LHCN-M2 (cell line): Measurements from ENCODE around the gene THAP7. TPM values are rescaled to one million over a fixed set of nuclear protein-coding genes. Genes with fewer than 3 reads are reported as not detected.

Experiments used
- total RNA-seq: library from RNA; depleted of rRNA; stranded (reverse); fragments of >200 nt; gene quantifications from 2 replicates; pipeline ENCODE4 v1.2.3, GENCODE V29; 2014; rRNA removed

THAP7 gene
- total RNA-seq, 1 experiment from 2014 or later: 73.7 TPM

Other genes with a start within 250 kb of the THAP7 start
- gene SERPIND1, start 228.0 kb downstream of the THAP7 start, total RNA-seq: 0.13 and 0.17 TPM in 2 replicates
- 28.4 and 40.0 TPM in 2 replicates for gene PI4KA, start 143.3 kb downstream of the THAP7 start, total RNA-seq
- gene SNAP29, start 143.1 kb downstream of the THAP7 start, total RNA-seq: 14.7 and 14.9 TPM in 2 replicates
- 46.2 and 50.0 TPM in 2 replicates for gene CRKL, start 84.7 kb downstream of the THAP7 start, total RNA-seq
- gene AIFM3, start 34.9 kb downstream of the THAP7 start, total RNA-seq: 0.13 TPM in 1 of 2 replicates, not detected in the other
- 57.6 and 64.1 TPM in 2 replicates for gene LZTR1, start 19.8 kb downstream of the THAP7 start, total RNA-seq
- gene P2RX6, start 13.0 kb upstream of the THAP7 start, total RNA-seq: 51.2 and 63.5 TPM in 2 replicates
- gene SLC7A4, start 30.4 kb upstream of the THAP7 start, total RNA-seq: 0.06 and 0.40 TPM in 2 replicates
- 0.11 and 0.13 TPM in 2 replicates for gene LRRC74B, start 43.8 kb upstream of the THAP7 start, total RNA-seq